ENCODE data around the gene MS4A2.
"Not testable (repeated sequence)": the region's sequence is repeated elsewhere in the genome, so short reads cannot be mapped to it uniquely, and the experiment has no call there.

MS4A2 gene

DNA sequence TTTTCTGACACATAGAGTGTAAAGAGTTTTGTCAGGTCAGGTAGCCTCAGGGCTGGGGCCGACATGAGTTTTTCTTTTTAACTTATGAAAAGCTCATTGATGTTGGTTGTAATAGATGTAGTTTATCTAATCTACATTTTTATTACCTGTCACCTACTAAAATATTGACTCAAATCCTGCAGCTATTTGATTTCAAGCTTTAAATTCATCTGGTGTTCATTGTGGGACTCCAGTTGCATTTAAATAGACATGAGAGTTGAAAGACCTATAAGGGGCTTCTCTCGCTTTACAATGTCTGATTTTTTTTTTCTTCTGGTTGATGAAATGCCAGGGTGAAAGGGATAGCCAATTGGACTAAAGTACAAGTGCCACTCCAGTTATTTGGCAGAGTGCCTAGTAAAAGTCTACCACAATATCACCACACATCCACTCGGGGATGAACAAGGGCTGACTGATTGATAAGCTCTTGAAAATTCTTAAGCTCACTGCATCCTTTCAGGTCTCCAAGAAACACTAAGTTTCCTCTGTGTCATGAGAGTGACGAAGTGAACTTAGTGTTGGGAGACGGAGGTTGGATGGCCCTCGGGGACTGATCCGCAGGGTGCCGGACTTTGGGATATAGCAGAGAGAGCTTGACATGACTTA is 16.1 kb downstream of the MS4A2 start:
- not testable (repeated sequence) for DNase-seq

DNA sequence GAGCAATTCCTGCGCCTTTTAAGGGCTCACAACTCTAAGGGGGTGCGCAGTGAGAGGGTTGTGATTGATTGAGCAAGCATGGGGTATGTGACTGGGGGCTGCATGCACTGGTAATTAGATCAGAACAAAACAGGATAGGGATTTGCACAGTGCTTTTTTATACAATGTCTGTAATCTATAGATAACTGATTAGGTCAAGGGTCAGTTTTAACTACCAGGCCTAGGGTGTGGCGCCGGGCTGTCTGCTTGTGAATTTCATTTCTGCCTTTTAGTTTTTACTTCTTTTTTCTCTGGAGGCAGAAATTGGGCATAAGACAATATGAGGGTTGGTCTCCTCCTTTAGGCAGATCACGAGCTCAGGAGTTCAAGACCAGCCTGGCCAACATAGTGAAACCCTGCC is 20.2 kb downstream of the MS4A2 start:
- not testable (repeated sequence) for DNase-seq

DNA sequence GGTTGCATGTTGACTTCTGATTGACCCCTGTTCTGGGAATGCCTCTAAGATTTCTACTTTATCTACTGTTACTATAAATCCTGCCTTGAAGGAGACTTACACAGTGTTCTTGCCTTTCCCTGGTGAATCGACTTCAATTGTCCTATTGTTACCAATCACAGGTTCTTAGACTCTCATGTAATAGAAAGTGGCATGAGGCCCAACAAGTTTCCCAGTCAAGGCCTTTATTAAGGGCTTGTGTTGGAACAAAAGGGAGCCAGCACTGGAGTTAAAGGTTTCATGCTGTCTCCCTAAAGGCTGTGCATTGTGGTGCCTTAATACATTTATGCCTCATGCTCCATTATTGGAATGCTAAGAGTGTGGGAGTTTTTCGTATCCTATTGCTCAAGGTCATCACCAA is 23.3 kb downstream of the MS4A2 start:
- no peak for DNase-seq

DNA sequence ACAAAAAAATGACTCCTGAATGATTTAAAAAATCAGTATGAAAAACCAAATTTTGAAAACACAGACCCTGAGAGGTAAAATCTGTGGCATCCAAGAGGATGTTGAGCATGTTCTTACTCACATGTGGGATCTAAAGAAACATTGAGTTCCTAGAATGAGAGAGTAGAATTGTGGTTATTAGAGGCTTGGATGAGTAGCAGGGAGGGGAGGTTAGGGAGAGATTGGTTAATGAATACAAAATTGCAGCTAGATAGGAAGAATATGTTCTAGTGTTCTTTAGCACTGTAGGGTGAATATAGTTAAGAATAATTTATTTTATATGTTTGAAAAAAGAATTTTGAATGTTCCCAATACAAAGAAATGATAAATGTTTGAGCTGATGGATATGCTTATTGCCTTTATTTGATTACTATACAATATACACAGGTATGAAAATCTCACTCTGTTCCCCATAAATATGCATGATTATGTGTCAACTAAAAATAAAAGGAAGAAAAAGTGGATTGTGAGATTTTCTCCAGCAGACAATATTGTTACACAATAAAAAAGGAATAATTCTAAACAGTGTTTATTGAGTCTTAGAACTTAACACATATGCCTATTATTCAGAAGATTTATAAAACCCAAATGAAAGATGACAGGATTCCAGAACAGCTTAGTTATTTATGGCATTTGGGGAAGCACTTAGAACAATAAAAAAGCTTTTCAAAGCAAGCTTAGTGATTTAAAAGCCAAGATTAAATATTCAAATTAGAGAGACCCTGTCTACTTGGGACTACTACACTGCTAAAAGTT is 28.7 kb downstream of the MS4A2 start:
- DNase-seq = no peak

DNA sequence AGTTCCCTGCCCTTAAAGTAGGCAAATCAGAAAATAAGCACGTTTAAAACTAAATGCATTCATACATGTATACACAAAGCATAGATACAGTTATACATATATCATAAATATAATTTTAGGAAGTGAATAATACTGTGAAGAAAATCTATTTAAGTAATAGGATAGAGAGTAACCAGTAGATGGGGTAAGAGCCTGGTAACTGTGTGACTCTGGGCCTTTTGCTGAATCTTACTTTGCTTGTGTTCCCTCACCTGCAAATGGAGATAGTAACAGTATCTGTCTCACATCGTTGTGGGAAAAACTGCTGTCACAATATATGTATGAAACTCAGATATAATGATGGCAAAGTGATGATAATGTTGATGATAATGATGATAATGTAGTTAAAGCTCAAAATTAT is 29.9 kb downstream of the MS4A2 start:
- no peak for DNase-seq

DNA sequence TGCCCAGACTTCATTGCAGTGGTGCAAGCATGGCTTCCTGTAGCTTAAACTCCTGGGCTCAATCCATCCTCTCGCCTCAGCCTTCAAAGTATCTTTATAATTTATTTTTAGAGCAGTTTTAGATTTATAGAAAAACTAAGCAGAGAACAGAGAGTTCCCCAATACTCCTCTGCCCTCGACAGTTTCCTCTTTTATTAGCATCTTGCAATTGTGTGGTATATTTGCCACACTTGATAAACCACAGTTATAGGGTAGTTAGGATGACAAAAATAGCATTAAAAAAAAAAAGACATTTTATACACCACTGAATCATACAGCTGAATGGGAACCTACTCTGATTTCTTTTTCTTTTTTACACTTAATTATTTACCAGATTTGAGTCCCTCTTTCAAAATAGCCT is 31.2 kb downstream of the MS4A2 start:
- DNase-seq = no peak

DNA sequence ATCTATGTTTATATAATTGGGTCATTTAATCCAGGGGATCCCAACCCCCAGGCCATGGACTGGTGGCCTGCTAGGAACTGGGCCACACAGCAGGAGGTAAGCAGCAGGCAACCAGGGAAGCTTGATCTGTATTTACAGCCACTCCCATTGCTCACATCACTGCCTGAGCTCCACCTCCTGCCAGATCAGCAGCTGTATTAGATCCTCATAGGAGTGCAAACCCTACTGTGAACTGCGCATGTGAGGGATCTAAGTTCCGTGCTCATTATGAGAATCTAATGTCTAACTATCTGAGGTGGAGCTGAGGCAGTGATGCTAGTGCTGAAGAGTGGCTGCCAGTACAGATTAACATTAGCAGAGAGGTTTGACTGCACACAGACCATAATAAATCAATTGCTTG is 32.8 kb downstream of the MS4A2 start:
- DNase-seq = no peak

DNA sequence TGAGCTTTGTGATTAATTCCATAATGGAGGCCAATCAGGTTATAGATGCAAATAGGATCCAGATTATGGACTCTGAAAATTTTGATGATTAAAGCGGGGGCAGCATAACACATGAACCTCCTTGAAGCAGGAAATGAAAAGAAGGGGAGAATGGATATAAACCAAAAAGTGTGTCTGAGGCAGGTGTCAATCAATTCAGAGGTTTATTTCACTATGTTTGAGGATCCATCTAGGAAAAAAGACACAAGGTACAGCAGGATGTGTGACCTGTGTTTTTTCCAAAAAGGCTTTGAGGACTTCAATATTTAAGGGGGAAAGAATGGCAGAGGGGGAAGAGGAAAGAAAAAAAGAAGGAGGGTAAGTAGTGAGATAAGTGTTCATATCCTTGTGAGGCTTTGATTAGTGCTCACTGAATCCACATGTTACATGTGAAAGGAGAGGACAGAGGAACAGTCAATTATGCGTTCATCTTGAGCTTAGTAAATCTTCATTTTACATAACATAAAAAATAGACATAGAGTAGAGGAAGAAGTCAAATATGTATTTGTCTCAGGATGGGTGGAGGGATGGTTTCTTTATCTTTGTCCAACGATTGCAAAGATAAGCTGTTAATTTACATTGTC is 34.1 kb downstream of the MS4A2 start:
- DNase-seq = no peak

DNA sequence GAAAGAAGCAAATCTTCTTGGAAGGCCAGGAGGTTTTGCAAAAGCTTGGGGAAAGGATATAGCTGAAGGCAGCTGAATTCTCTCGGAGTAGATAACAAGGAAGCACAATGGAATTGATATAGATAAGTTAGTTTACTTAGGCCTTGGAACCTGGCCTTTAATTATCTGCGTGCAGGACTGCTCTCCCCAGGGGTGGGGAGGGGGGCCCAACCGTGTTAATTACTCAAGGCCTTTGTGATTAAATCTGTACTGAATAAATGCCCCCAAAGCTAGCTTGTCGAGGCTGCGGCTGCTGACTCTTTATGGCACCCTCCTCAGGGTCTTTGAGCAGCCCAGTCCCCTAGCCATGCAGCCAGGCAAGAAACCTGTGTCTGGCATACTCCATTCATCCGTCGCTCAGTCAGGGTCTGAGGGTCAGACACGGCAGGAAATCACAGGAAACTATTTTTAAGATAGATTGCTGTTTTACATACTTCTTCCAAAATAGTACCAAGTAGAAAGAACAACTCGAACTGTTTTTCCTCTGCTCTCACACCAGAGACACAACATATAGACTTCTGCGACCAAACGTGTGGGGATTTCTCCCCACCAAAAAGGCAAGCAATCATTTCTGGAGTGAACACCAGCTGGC is 36.5 kb downstream of the MS4A2 start:
- DNase-seq = no peak

DNA sequence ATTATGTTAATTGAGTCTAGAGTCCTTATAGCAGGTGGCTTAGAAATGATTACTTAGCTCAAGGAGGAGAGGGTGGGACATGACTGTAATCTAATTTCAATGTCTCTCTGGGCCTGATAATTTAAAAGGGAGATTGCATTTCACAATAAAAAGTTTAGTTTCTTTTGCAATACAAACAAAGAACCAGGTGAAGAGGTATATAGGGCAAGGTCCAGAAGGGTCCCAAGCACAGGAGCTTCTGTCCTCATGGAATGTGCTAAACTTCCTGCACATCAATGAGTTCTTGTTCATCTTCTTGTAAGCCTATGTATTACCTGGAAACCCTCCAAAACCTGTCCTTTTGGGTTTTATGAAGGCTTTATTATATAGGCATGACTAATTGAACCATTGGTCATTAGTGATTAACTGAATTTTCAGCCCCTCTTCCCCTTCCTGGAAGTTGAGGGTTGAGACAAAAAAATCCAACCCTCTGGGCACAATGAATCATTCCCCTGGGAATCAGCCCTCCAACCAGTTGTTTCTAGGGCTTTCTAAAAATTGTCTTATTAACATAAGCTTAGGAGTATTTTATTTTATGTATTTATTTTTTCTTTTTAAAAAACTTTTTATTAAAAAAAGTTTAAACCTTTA is 37.6 kb downstream of the MS4A2 start:
- no peak for DNase-seq

DNA sequence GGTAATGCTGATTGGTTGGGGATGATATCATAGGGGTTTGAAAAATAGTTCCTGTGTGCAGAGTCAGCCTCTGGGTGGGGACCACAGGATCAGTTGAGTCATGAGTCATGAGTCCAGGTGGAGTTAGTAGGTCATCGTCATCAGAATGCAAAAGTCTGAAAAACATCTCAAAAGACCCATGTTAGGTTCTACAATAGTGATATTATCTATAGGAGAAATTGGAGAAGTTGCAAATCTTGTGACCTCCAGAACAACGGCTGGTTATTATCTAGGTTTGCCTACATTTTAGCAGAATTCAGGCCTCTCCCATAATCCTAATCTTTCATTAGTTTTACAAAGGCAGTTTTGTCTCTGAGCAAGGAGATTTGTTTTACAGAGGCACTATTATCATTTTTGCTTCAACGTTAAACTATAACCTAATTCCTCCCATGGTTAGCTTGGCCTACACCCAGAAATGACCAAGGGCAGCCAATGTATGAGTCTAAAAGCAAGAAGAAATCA is 38.9 kb downstream of the MS4A2 start:
- no peak for DNase-seq

DNA sequence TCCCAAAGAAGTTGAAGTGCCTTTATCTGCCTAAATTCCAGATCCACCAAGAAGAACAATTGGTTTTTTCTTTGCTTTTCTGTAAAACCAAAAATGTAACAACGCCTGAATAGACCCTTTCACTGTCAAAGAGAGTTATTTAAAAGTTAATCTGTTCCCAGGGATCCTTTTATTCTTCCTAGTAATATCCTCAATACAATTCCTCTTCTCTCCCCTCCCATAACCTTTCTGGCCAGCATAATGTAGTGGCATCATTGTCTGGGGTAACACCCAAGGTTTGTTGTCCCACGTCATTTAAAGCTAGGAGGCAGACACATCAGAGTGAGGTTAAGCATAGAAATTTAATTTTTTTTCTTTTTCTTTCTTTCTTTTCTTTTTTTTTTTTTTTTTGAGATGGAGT is 39.9 kb downstream of the MS4A2 start:
- DNase-seq = no peak

DNA sequence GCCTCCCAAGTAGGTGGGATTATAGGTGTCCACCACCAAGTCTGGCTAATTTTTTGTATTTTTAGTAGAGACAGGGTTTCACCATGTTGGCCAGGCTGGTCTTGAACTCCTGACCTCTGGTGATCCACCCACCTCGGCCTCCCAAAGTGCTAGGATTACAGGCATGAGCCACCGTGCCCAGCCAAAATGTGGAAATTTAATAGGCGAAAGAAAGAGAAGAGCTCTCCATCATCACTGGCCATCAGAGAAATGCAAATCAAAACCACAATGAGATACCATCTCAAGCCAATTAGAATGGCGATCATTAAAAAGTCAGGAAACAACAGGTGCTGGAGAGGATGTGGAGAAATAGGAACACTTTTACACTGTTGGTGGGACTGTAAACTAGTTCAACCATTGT is 40.4 kb downstream of the MS4A2 start:
- not testable (repeated sequence) for DNase-seq

DNA sequence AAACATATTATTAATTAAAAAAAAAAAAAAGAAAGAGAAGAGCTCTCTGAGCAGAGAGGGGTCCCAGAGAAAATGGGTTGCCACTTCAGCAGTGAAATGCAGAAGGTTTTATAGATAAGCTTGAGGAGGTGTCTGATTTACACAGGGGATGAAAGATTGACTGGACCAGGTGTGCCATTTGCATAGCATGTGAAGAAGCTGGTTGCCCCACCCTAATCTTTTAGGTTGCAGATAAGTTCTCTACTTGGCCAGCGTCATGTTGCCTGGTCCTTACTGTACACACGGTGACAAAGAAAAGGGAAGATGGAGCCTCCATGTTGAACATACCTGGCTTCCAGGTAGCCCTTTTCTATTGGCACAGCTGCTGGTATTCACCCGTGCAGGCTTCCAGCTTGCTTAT is 41.4 kb downstream of the MS4A2 start:
- DNase-seq = no peak

DNA sequence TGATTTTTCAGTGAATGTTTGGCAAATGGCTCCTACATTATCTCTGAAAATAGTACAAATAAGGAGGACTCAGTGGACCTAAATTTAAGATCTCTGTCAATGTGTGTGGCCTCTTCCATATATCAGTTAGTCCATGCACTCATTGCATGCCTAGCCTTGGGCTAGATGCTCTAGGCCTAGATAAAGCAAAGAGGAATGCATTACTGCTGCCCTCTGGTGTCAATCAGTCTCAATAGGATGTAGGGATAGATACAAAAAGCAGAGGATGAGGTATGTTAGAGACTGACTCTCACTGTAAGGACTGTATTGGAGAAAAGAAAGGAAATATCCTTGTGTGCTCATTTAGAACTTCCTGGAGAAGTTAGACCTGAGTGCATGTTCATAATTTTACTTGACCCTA is 42.0 kb downstream of the MS4A2 start:
- peak; percentile 7 for DNase-seq

DNA sequence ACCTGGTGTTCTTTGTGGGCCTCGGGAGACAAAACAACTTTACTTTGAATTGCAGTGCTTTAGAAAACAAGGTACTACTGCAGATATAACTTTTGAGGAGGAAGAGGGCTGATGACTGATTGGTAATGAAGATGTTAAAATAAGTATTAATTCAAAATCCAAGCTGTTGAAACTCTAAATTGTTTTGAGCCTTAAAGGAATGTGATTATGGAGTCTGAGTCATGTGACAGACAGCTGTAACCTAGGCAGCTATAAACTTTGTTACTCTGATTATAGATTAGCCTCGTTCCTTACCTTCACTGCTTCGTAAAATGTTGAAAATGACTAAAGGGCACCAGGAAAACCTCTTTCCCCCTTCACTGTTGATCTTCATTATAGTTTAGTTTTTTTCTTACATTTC is 43.4 kb downstream of the MS4A2 start:
- DNase-seq = no peak

DNA sequence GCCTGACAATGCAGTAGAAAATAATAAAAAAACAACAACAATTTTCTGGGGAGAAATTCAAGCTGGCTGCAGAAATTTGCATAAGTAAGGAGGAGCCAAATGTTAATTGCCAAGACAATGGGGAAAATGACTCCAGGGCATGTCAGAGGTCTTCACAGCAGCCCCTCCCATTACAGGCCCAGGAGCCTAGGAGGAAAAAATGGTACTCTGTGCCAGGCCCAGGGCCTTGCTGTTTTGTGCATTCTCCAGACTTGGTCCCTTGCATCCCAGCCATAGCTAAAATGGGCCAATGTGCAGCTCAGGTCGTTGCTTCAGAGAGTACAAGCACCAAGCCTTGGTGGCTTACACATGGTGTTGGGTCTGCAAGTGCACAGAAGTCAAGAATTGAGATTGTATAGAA is 45.5 kb downstream of the MS4A2 start:
- no peak for DNase-seq

DNA sequence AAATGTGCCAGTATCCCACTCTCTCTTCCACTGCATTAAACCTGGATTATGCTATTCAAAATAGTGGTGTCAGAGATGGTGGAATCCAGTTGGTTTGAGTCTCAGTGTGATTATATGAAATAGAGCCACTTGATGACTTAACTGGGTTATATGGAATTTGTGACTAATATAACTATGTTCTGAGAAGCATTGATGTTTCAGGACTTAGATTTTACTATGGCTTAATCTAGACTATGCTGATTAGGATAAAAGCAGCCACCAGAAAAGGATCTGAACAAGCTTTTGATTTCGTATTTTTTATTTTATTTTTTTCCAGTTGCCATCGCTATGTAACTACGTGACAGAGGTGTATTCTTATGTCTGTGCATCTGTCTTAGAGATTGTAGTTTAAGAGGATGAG is 55.3 kb downstream of the MS4A2 start:
- no peak for DNase-seq

DNA sequence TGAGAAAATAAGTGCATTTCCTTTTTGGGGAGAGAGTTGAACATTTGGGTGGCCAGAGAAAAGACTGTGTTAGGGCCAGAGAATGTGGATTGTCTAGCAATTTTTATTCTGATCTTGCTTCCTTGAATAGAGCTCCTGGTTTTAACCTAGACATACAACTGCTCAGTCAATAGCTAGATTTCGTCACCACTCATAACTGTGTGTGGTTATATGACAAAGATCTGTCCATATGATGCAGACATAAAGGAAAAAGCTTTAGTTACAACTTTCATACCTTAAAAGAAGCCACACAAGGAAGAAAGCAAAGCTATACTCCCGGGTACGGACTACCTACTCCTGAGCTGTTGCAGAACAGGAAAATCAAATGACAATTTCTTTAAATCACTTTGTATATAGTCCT is 57.2 kb downstream of the MS4A2 start:
- no peak for DNase-seq

Measured in CD4-positive, alpha-beta T cell treated with Interleukin-17A for 4 hours (primary cell).